GM18526 (cell line): Measurements from ENCODE around the gene GLIS1.

Experiments used
- POLR2A ChIP-seq: IDR thresholded peaks from 3 replicates; pipeline ENCODE4 v1.6.1; 2011; ENCODE audit not compliant: insufficient read length; ENCODE audit errors: extremely low read depth

Gene GLIS1

DNA sequence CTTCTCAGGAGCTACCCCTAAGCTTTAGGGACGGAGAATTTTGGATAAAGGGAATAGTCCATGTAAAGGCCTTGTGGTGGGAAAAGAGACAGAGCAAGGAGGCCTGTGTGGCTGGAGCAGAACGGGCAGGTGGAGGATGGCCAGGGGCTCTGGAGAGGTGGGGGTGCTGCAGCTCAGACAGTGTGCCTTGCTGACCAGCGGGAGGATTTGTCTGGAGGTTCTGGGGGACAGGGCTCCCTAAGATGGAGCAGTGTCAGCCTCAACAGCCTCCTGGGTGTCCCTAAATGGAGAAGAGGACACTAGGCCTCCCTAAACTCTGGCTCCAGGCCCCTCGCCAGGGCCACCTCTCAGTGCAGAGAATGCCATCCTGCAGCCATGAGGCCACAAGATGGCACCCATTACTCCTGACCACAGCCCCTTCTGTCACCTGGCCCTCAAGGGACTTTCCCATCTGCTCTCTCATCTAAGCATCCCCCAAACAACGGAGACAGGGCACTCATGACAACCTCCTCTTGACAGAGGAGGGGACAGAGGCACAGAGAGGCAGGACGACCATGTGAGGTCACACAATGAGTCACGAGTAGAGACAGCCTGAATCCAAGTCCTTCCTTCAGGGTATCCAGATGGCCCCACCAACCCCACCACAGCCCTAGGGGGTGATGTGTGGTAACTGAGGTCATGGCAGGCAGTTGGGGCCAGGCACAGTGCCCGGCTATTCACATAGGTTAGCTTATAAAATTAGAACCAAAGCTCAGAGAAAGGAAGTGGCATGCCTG is 185.0 kb downstream of the GLIS1 start:
- TF ChIP-seq POLR2A = no peak

DNA sequence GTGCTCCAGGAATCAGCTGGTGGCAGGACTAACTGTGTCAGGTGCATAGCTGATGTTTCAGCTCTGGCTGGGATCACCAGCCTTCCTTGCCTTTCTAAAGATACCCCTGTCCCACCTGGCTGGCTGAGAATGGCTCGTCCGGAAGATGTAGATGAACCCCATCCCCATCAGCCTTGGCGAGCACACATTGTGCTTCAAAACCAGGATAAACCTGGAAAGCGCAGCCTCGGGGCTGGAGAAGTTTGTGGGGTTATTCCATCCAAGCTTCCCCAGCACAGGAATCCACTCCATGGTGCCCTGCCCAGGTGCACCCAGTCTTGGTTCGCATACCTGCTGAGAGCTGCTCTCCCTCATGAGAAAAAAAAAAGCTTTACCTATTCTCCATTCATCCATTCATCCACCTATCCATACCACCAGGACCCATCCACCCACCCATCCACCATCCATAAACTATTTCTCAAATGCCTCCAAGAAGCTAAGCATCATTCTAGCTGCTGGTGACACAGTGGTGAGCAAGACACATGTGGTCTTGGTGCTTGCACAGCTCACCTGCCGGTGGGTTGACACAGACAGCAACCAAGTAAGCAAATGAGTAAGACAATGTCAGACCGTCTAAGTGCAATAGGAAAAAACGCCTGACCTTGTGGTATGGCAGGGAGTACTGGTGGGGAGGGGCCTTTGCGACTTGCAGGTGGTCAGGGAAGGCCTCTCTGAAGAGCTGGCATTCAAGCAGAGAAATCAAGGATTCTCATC is 185.8 kb downstream of the GLIS1 start:
- no peak for TF ChIP-seq POLR2A

DNA sequence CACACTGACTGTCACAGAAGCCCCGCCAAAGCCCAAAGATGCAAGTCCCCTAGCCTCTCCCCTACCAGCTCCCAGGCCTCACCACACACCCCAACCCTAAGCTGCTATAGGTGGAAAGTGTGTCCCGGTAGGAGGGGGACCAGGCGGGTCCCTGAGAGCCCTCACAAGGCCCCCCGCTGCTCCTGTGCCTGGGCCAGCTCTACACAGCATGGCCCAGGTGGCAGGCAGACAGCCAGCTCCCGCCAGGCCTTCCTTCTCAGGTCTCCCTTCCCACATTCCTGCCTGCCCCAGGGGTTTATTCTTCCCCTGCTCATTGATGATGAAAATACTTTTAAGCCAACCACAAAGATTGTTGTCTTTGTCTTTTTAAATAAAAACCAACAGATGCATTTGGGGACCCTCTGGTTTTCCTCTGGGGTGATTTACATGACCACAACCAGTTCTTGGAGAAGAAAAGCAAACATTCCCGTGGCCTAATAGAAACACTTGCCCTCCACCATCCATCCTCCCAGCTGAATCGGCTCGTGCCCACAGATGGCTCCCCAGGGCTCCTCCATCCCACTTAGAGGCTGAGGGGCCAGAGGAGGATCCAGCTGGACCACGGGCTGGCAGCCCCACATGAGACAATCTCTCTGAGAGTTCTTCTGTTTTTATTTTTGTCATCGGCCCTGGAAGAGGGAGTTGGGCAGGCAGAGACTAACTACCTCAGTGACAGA is 186.7 kb downstream of the GLIS1 start:
- TF ChIP-seq POLR2A = no peak

DNA sequence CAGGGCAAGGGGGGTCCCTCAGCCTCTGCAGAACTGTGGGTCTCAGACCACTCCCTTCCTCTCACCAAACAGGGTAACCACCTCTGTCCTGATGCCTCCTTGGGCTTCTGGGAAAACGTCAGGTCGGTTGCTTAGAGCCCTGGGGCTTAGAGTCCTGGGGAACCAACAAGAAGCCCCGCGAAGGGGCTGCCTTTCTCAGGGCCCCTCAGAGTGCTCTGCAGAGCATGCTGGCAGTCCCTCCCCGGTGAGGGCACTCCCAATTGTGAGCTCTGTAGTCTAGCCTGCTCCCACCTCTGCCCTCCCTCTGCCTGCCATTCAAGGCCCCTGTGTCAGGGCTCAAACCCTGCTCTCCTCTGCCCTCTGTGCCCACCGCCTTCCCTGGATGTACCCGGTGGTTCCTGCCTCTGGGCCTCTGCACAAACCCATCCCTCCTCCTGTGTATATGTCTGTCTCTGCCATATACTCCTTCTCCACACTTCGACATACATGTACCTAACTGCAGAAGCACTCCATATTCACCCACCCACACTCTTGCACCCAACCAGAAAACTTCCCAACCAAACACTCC is 187.5 kb downstream of the GLIS1 start:
- TF ChIP-seq POLR2A = no peak

DNA sequence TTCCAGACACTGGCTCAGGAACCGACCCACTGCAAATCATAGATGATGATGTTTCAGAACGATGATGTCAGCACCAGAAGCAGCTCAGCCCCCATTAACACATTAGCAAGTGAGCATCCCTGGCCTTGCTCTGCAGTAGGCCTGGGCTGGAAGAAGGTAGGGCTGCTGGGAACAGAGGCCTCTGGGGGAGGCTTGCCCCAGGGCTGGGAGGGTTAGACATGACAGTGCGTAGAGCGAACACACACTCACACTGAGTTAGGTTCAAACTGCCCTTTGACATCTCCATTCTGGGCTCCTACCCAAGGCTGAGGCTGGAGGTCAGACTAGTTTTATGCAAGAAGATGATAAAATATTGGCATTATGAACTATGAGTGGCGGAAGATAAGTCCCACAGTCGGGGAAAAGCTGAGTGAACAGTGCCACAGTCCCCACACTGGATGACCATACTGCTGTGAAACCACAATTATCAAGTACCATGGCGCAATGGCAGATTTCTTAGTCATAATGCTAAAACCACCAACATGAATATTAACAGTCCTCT is 188.7 kb downstream of the GLIS1 start:
- no peak for TF ChIP-seq POLR2A

DNA sequence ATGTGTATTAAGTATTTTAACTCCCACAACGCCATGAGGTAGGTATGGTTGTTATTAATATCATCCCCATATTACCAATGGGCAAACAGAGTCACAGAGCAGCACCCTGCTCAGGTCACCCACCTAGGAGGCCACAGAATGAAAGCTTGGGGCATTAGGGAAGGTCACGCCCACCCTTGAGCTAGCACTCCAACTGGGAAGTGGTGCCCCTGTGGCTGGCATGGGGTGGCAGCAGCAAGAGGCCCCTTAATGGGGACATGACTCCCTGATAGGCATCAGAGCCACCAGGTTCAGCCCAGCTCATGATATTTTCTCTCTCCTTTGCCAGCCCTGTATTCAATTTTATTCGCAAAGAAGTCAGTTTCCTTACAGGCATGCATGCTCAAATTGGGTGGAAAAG is 189.2 kb downstream of the GLIS1 start:
- no peak for TF ChIP-seq POLR2A

DNA sequence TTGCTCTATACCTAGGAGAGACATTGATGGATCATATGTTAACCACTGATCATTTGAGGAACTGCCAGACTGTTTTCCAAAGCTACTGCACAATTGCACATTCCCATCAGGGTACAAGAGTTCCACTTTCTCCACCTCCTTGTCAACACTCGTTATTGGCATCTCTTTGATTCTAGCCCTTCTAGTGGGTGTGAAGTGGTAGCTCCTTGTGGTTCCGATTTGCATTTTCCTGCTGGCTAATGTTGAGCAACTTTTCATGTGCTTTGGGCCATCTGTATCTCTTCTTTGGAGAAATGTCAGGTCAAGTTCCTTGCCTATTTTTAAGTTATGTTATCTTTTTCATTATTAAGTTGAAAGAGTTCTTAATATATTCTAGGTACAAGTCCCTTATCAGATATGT is 189.7 kb downstream of the GLIS1 start:
- TF ChIP-seq POLR2A = no peak

DNA sequence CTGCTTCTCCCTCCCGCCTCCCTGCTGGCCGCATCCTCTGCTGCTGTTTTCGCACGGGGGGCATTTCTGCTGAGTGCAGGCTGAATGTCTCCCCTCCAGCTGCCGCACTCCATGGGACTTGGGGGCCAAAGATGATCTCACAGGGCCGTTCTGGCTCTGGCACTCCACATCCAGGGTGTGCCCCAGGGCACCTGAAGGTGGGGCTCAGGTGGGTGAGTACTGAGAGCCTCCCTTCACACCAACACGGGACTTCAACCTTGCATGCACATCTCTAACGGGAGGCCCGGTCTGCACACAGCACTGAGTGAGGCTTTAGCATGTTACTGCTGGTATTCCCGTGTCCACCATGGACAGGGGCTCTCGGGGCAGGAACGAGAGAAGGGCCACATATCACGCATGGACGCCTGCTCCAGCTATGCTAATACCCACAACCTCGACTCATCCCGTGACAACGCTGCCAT is 190.9 kb downstream of the GLIS1 start:
- TF ChIP-seq POLR2A = no peak

DNA sequence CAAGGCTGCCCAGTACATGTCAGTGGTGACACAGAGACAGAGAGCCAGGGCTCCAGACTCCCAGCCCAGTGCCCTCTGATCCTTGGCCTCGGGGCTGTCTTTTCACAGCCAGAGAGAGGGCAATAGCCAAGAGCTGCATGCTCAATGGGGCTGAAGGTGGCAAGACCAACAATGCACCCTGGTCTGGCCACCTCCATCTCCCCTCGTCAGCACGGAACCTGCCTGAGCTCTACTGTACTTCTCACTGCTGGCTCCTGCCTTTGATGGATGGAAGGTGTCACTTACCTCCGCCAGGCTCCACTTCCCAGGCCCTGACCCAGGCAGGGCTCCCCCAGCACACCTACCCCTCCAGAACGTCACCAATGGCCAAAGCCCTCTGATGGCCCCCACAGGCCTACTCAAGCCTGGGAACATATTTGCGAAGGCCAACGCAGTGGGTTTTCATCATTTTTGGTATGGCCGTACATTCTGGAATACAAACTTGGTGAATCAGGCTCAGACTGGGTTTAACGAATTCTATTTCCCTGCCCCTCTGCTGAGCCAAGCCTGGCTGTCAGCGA is 191.7 kb downstream of the GLIS1 start:
- TF ChIP-seq POLR2A = no peak

DNA sequence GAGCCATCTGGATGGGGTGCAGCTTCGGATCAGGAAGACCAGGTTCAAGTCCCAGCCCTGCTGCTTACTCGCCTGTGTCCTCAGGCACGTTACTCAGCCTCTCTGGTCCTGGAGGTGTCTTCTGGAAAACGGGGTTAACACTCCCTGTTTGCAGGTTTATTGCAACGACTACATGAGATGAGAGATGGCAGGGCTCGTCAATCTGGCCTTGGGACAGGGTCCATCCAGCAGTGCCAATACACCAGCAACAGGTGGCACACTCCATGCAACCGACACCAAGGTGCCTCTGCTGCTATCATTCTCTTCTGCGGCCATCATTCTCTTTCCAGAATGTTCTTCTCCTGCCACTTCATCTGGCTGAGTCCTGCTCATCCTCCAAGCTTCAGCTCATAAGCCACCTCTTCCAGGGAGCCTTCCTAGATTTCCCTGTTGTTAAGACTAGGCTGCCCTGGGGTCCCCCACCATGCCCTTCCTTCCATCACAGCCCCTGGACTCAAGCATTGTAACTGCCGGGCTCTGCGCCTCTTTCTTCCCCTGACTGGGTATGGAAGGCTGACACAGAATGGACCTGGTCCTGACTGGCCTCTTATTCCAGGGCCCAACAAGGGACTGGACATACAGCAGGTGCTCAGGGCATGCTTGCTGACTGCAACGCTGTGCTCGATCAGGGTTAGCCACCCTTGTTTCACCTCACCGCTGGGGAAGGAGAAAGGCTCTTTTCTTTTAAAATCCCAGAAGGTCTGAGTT is 192.4 kb downstream of the GLIS1 start:
- TF ChIP-seq POLR2A = no peak

DNA sequence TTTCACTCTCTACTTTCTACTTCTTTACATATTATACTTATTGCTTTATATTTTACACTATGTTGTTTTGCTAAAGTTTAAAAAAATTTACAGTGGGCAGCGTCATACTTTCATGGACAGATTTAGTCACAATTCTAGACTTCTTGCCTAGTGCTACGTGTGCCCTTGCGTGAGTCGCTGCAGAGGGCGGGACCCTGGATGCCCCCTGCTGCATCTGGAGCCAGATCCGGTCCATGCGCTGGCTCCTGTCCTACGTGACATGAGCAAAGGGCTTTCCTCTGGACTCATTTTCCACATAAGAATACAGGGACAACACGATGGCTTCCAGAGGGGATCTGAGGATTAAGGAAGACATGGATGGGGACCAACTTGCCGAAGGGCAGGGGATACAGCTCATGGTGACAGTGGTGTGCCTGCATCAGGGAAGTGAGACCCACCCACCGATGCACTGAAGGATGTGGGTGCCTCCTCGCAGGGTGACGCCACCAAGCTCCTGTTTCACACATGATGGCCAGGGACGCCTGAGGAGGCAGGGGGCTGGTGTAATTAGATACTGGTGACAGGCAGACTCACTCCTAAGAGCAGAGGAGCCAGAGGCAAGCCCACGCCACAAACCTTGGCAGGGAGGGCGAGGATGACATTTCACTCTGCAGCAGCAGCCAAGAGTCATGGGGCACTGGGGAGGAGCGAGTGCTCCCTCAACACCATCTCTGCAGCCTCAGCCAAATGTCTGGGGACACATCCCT is 193.1 kb downstream of the GLIS1 start:
- no peak for TF ChIP-seq POLR2A

DNA sequence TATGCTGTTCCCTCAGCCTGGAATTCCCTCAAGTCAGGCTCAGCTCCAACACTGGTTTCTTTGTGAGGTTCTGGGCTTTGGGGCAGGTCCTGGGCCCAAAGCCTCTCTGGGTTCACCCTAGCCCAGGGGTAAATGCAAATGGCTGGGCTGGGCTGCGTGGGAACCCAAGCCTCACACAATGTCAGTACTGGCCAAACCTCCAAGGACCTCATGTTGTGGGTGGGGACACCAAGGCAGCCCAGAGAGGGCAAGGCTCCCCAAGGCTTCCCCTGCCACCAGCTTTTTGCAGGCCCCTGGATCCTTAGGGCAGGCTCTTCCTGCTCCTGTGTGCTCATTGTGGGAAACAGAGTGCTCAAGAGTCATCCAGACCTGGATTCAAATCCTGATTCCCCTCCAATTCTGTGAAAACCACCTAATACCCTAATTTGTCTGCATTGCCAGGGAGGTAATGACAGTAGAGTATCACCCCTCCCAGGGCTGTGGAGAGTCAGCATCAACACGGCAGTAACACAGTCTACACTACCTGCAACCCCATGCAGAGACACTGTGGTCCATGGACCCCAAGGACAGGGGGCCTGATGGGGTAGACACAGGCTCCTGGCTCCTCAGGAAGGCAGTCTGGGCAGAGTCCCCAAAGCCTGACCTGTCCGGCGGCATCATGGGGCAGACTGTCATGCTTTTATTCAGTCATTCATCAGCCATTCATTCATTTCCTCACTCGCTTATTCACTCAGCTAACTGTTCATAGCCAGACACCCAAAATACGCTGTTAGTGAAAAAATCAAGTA is 194.0 kb downstream of the GLIS1 start:
- TF ChIP-seq POLR2A = no peak
